CD4-positive, CD25-positive, alpha-beta regulatory T cell (primary cell): ENCODE measurements around the gene MASP1. TPM values are rescaled to one million over a fixed set of nuclear protein-coding genes. Genes with fewer than 3 reads are reported as not detected.

Source experiments
- ATAC-seq, 2 donors: fragments of 150-1000 bp; cut with Tn5 transposase; one replicate each; pipeline ENCODE4 v1.10.0; 2021; ENCODE audit warnings: low read depth in 2 of 2, moderate number of reproducible peaks in 2 of 2, moderate library complexity in 1 of 2
- DNase-seq, 3 donors: peaks; one replicate each; pipeline versions ENCODE4 v3.0.0 to v3.0.0-alpha.2; 2012 to 2022; ENCODE audit warnings: mixed read lengths in 1 of 3
- H3K27ac ChIP-seq: one replicate; pipeline ENCODE4 v1.7.0; 2013; ENCODE audit warnings: mild to moderate bottlenecking, low read length; ENCODE audit not compliant: insufficient read depth, poor library complexity, severe bottlenecking
- H3K27me3 ChIP-seq: one replicate; pipeline ENCODE4 v1.7.0; 2013; ENCODE audit warnings: low read length; ENCODE audit not compliant: control insufficient read depth, insufficient read depth
- H3K36me3 ChIP-seq: one replicate; pipeline ENCODE4 v1.7.0; 2013; ENCODE audit warnings: mild to moderate bottlenecking, low read length, moderate library complexity; ENCODE audit not compliant: control insufficient read depth, insufficient read depth
- H3K4me1 ChIP-seq: 2 replicates; pipeline ENCODE4 v1.7.0; 2013; ENCODE audit warnings: mild to moderate bottlenecking, low read length; ENCODE audit not compliant: insufficient read depth, control insufficient read depth, poor library complexity, severe bottlenecking
- H3K4me3 ChIP-seq: one replicate; pipeline ENCODE4 v1.7.0; 2013; ENCODE audit warnings: low read depth, mild to moderate bottlenecking, low read length, moderate library complexity
- H3K9me3 ChIP-seq, 2 experiments: 1 replicate in 1 of 2; 2 replicates in 1 of 2; pipeline ENCODE4 v1.7.0; 2013; ENCODE audit warnings: low read length in 2 of 2, mild to moderate bottlenecking in 1 of 2, moderate library complexity in 1 of 2; ENCODE audit not compliant: control insufficient read depth in 2 of 2
- H3K27ac Mint-ChIP-seq, 3 donors: one replicate each; pipeline ENCODE4 v1.8.0; 2020 to 2022; ENCODE audit warnings: mild to moderate bottlenecking in 3 of 3, mixed read lengths in 3 of 3, moderate library complexity in 2 of 3
- H3K27me3 Mint-ChIP-seq: one replicate; pipeline ENCODE4 v1.8.0; 2022; ENCODE audit warnings: mild to moderate bottlenecking, mixed read lengths
- H3K36me3 Mint-ChIP-seq: one replicate; pipeline ENCODE4 v1.8.0; 2020; ENCODE audit warnings: mixed read lengths
- H3K4me1 Mint-ChIP-seq, 4 donors: one replicate each; pipeline ENCODE4 v1.8.0; 2020 to 2022; ENCODE audit warnings: mixed read lengths in 4 of 4, mild to moderate bottlenecking in 1 of 4
- H3K4me3 Mint-ChIP-seq, 4 donors: one replicate each; pipeline ENCODE4 v1.8.0; 2020 to 2022; ENCODE audit warnings: mild to moderate bottlenecking in 4 of 4, mixed read lengths in 4 of 4, moderate library complexity in 3 of 4
- H3K9me3 Mint-ChIP-seq, 7 donors: one replicate each; pipeline ENCODE4 v1.8.0; 2020 to 2022; ENCODE audit warnings: mixed read lengths in 7 of 7, mild to moderate bottlenecking in 3 of 7, moderate library complexity in 2 of 7
- polyA plus RNA-seq, 4 donors: library from polyadenylated mRNA; unstranded; fragments of 300-500 nt; fragmentation: Illumina TruSeq; gene quantifications; one replicate each; pipeline ENCODE4 v1.2.3, GENCODE V29; 2021
- total RNA-seq: library from RNA; stranded (reverse); gene quantifications from one replicate; pipeline ENCODE4 v1.2.3, GENCODE V29; 2022

The MASP1 gene
- total RNA-seq (not detected), polyA plus RNA-seq (not detected)

- Mint-ChIP-seq H3K36me3 (no peaks in the 10 kb centered on the region), H3K4me3 (no peak within 1 kb of the TSS), H3K9me3 (peaks cover 0 to 3% (median 0%) of the 10 kb centered on the region in 7 donors), H3K27ac (no peak within 1 kb of the TSS), H3K4me1 (no peaks in the 10 kb centered on the region), H3K27me3 (peaks cover 31% of the 10 kb centered on the region)
- DNase-seq (no peak), ATAC-seq (no peak)
- Histone ChIP-seq H3K27me3 (peaks cover 11% of the 10 kb centered on the region), H3K4me1 (no peaks in the 10 kb centered on the region), H3K36me3 (no peaks in the 10 kb centered on the region), H3K4me3 (no peak within 1 kb of the TSS), H3K27ac (no peak within 1 kb of the TSS), H3K9me3 (no peaks in the 10 kb centered on the region)
Observed at GRCh38 chr3:187291512-187292132, at the start of gene MASP1. Gene MASP1 (minus strand): TSS chr3:187291737. CDS start chr3:187291632, 105 bp downstream.

- ATAC-seq (no peak), DNase-seq (no peak)
- H3K36me3 Mint-ChIP-seq, result no peaks in the 10 kb centered on the region
- Histone ChIP-seq H3K27ac (no peak overlapping the region), H3K4me3 (no peak overlapping the region), H3K27me3 (no peaks in the 10 kb centered on the region), H3K4me1 (no peaks in the 10 kb centered on the region), H3K9me3 (no peaks in the 10 kb centered on the region), H3K36me3 (no peaks in the 10 kb centered on the region)
- H3K4me1 Mint-ChIP-seq, result no peaks in the 10 kb centered on the region
- peaks cover 35% of the 10 kb centered on the region for H3K27me3 Mint-ChIP-seq
- H3K4me3 Mint-ChIP-seq, result no peak overlapping the region
- peaks cover 0 to 1% (median 0%) of the 10 kb centered on the region in 7 donors for H3K9me3 Mint-ChIP-seq
- no peak overlapping the region for H3K27ac Mint-ChIP-seq
Observed at GRCh38 chr3:187340578-187340977, 49.0 kb upstream of the MASP1 start.

DNA sequence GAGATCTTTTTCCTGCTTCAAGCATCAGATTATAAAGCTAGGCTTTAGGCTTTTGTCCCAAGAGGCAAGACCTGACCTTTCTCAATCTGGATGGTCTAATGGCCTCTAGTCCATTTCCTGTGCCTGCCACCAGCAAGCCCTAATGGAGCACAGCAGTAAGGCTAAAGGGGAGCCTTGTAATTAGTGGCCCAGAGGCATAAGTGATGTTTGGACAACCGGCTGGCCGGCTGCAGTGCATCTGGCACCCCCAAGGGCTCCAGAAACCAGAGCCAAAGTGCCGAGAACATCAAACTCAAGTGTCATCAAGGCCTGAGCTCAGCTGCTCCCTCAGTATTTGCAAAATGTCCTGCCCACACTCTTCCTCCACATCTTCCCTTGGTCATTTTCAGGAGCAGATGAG lies 44.8 kb upstream of the MASP1 start:
- Mint-ChIP-seq H3K4me1 (no peaks in the 10 kb centered on the region), H3K27ac (no peak overlapping the region), H3K9me3 (peaks cover 0 to 2% (median 0%) of the 10 kb centered on the region in 7 donors), H3K27me3 (peaks cover 31% of the 10 kb centered on the region), H3K4me3 (no peak overlapping the region), H3K36me3 (no peaks in the 10 kb centered on the region)
- Histone ChIP-seq H3K36me3 (no peaks in the 10 kb centered on the region), H3K4me1 (no peaks in the 10 kb centered on the region), H3K27ac (no peak overlapping the region), H3K9me3 (no peaks in the 10 kb centered on the region), H3K4me3 (no peak overlapping the region), H3K27me3 (no peaks in the 10 kb centered on the region)
- no peak for ATAC-seq
- DNase-seq, result no peak

- no peaks in the 10 kb centered on the region for H3K27me3 ChIP-seq
- H3K9me3 Mint-ChIP-seq, result peaks cover 0 to 2% (median 0%) of the 10 kb centered on the region in 7 donors
- H3K4me1 Mint-ChIP-seq, result no peaks in the 10 kb centered on the region
- H3K36me3 Mint-ChIP-seq, result no peaks in the 10 kb centered on the region
- H3K27me3 Mint-ChIP-seq, result peaks cover 22% of the 10 kb centered on the region
- no peak overlapping the region for H3K27ac ChIP-seq
- no peaks in the 10 kb centered on the region for H3K4me1 ChIP-seq
- no peak overlapping the region for H3K4me3 ChIP-seq
- no peaks in the 10 kb centered on the region for H3K9me3 ChIP-seq
- no peak overlapping the region for H3K27ac Mint-ChIP-seq
- ATAC-seq (no peak), DNase-seq (no peak)
- no peak overlapping the region for H3K4me3 Mint-ChIP-seq
- H3K36me3 ChIP-seq, result no peaks in the 10 kb centered on the region
Observed at GRCh38 chr3:187334904-187335303, 43.4 kb upstream of the MASP1 start.

DNA sequence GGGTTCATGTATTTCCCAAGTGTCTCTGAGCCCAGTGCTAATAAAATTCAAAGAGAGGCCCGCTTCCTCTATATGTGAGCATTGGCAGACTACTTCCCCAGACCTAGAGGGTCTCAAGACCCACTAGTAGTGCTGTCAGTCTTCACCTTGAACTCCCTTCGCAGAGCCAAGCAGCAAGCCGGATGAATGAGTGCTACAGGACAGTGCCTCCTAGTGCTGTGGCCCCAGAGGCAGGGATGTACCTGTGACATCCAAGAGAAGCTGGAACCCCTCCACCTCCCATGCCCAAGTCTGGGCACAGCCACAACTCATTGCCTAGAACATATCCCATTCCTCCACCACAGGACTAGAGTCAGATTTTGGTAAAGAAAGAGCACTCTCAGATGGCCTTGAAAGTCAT lies 37.2 kb upstream of the MASP1 start:
- Mint-ChIP-seq H3K4me3 (no peak overlapping the region), H3K4me1 (no peaks in the 10 kb centered on the region), H3K9me3 (peaks cover 0 to 1% (median 0%) of the 10 kb centered on the region in 7 donors), H3K36me3 (no peaks in the 10 kb centered on the region), H3K27me3 (peaks cover 12% of the 10 kb centered on the region), H3K27ac (no peak overlapping the region)
- Histone ChIP-seq H3K4me3 (no peak overlapping the region), H3K36me3 (no peaks in the 10 kb centered on the region), H3K9me3 (no peaks in the 10 kb centered on the region), H3K27ac (no peak overlapping the region), H3K4me1 (no peaks in the 10 kb centered on the region), H3K27me3 (peaks cover 29% of the 10 kb centered on the region)
- DNase-seq (no peak), ATAC-seq (no peak)

GRCh38 chr3:187327845-187328244 lies 36.3 kb upstream of the MASP1 start:
- Histone ChIP-seq H3K4me3 (no peak overlapping the region), H3K9me3 (no peaks in the 10 kb centered on the region), H3K4me1 (no peaks in the 10 kb centered on the region), H3K27ac (no peak overlapping the region), H3K27me3 (peaks cover 29% of the 10 kb centered on the region), H3K36me3 (no peaks in the 10 kb centered on the region)
- no peak overlapping the region for H3K27ac Mint-ChIP-seq
- H3K36me3 Mint-ChIP-seq, result no peaks in the 10 kb centered on the region
- no peaks in the 10 kb centered on the region for H3K4me1 Mint-ChIP-seq
- DNase-seq, result no peak
- peaks cover 12% of the 10 kb centered on the region for H3K27me3 Mint-ChIP-seq
- no peak for ATAC-seq
- H3K9me3 Mint-ChIP-seq, result peaks cover 0 to 1% (median 0%) of the 10 kb centered on the region in 7 donors
- H3K4me3 Mint-ChIP-seq, result no peak overlapping the region

DNA sequence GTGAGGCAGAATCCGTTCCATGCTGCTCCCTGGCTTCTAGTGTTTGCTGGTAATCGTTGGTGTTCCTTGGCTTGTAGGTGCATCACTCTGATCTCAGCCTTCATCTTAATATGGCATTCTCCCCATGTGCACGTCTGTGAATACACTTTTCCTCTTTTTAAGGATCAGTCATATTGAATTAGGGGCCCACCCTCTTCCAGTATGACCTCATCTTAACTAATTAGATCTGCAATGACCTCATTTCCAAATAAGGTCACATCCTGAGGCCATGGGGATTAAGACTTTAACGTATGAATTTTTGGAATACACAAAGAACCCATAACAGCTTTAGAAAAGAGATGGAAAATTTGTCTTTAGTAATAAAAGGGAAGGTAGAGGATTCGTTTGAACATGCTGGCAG lies 34.1 kb upstream of the MASP1 start:
- Histone ChIP-seq H3K27ac (no peak overlapping the region), H3K4me1 (no peaks in the 10 kb centered on the region), H3K4me3 (no peak overlapping the region), H3K9me3 (no peaks in the 10 kb centered on the region), H3K27me3 (peaks cover 29% of the 10 kb centered on the region), H3K36me3 (no peaks in the 10 kb centered on the region)
- H3K27ac Mint-ChIP-seq, result no peak overlapping the region
- peaks cover 21% of the 10 kb centered on the region for H3K27me3 Mint-ChIP-seq
- ATAC-seq (no peak), DNase-seq (no peak)
- no peaks in the 10 kb centered on the region for H3K9me3 Mint-ChIP-seq
- H3K4me3 Mint-ChIP-seq, result no peak overlapping the region
- H3K4me1 Mint-ChIP-seq, result peaks cover 0 to 3% (median 2%) of the 10 kb centered on the region in 4 donors
- H3K36me3 Mint-ChIP-seq, result no peaks in the 10 kb centered on the region

DNA sequence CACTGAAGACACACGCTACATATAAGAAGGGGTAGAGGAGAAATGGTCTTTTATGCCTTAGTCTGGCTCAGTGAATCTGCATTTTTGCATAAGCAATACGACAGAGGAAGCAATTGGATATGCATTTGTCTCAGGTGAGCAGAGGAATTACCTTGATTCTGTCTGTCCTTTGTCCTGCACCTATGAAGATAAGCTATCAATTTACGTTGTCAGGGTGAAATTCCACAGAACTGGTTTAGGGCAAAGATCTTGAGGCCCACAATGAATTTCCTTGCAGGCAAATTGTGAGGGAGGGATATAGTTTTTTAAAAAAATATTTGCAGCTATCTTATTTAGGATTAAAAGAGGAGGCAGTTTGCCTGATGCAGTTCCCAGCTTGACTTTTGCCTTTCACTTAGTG lies 31.6 kb upstream of the MASP1 start:
- Mint-ChIP-seq H3K36me3 (no peaks in the 10 kb centered on the region), H3K4me1 (peaks cover 0 to 17% (median 7%) of the 10 kb centered on the region in 4 donors), H3K9me3 (no peaks in the 10 kb centered on the region), H3K4me3 (no peak overlapping the region), H3K27ac (no peak overlapping the region), H3K27me3 (peaks cover 31% of the 10 kb centered on the region)
- no peak for ATAC-seq
- Histone ChIP-seq H3K4me3 (no peak overlapping the region), H3K4me1 (peaks cover 10% of the 10 kb centered on the region), H3K9me3 (no peaks in the 10 kb centered on the region), H3K27ac (no peak overlapping the region), H3K36me3 (no peaks in the 10 kb centered on the region), H3K27me3 (peaks cover 23% of the 10 kb centered on the region)
- DNase-seq, result no peak
